Activated CD8-positive, alpha-beta memory T cell treated with anti-CD3 and anti-CD28 coated beads for 24 hours (primary cell): ENCODE measurements around the gene ATXN7L1.

Experiments
- DNase-seq: peaks from one replicate; pipeline ENCODE4 v3.0.0-alpha.2; 2020

The ATXN7L1 gene

GRCh38 chr7:105876091-105876963 is at the start of gene ATXN7L1:
Gene ATXN7L1 (minus strand): TSS chr7:105876599. CDS start chr7:105876558, 41 bp downstream.
- DNase-seq: peak; percentile 92

GRCh38 chr7:105926131-105926530 is 49.7 kb upstream of the ATXN7L1 start:
- DNase-seq: no peak

- no peak for DNase-seq
These were observed 48.5 kb upstream of the ATXN7L1 start for GRCh38 chr7:105924945-105925344.

- DNase-seq: no peak
These were observed 44.4 kb upstream of the ATXN7L1 start for GRCh38 chr7:105920766-105921165.

- no peak for DNase-seq
These were observed 41.3 kb upstream of the ATXN7L1 start for GRCh38 chr7:105917659-105918058.

- DNase-seq: no peak
These were observed 40.2 kb upstream of the ATXN7L1 start for GRCh38 chr7:105916603-105917002.

- no peak for DNase-seq
These were observed 37.5 kb upstream of the ATXN7L1 start for GRCh38 chr7:105913947-105914346.

- DNase-seq: no peak
These were observed 35.7 kb upstream of the ATXN7L1 start for GRCh38 chr7:105911961-105912575.

- DNase-seq: no peak
These were observed 33.8 kb upstream of the ATXN7L1 start for GRCh38 chr7:105910172-105910571.

GRCh38 chr7:105909742-105910141 is 33.3 kb upstream of the ATXN7L1 start:
- DNase-seq: no peak

GRCh38 chr7:105907129-105907846 is 30.9 kb upstream of the ATXN7L1 start:
- DNase-seq: no peak

GRCh38 chr7:105906695-105907094 is 30.3 kb upstream of the ATXN7L1 start:
- no peak for DNase-seq

GRCh38 chr7:105905910-105906568 is 29.6 kb upstream of the ATXN7L1 start:
- no peak for DNase-seq

- DNase-seq: no peak
These were observed 29.0 kb upstream of the ATXN7L1 start for GRCh38 chr7:105905209-105905909.

GRCh38 chr7:105904064-105904463 is 27.7 kb upstream of the ATXN7L1 start:
- DNase-seq: no peak

- no peak for DNase-seq
These were observed 26.0 kb upstream of the ATXN7L1 start for GRCh38 chr7:105902325-105902911.

GRCh38 chr7:105897999-105898398 is 21.6 kb upstream of the ATXN7L1 start:
- DNase-seq: no peak

- DNase-seq: no peak
These were observed 20.1 kb upstream of the ATXN7L1 start for GRCh38 chr7:105896407-105896911.

GRCh38 chr7:105894131-105894530 is 17.7 kb upstream of the ATXN7L1 start:
- no peak for DNase-seq

GRCh38 chr7:105892387-105892786 is 16.0 kb upstream of the ATXN7L1 start:
- no peak for DNase-seq

- DNase-seq: peak; percentile 70
These were observed 14.0 kb upstream of the ATXN7L1 start for GRCh38 chr7:105890290-105890997.
